Stomach smooth muscle (tissue), 2 donors: ENCODE measurements around the gene ARPC5.

Experiments
- H3K27ac ChIP-seq: one replicate; pipeline ENCODE4 v1.7.0; 2013; ENCODE audit warnings: mild to moderate bottlenecking, low read length, inconsistent platforms
- H3K27me3 ChIP-seq, 2 donors: one replicate each; pipeline ENCODE4 v1.7.0; 2013; ENCODE audit warnings: low read length in 2 of 2; ENCODE audit not compliant: insufficient read depth in 2 of 2, control insufficient read depth in 1 of 2
- H3K36me3 ChIP-seq, 2 donors: one replicate each; pipeline ENCODE4 v1.7.0; 2013; ENCODE audit warnings: low read length in 2 of 2; ENCODE audit not compliant: control insufficient read depth in 2 of 2, insufficient read depth in 2 of 2
- H3K4me1 ChIP-seq: one replicate; pipeline ENCODE4 v1.7.0; 2013; ENCODE audit warnings: low read length; ENCODE audit not compliant: control insufficient read depth, insufficient read depth
- H3K4me3 ChIP-seq, 2 donors: one replicate each; pipeline ENCODE4 v1.7.0; 2013; ENCODE audit warnings: low read length in 2 of 2
- H3K9ac ChIP-seq, 2 donors: one replicate each; pipeline ENCODE4 v1.7.0; 2013; ENCODE audit warnings: low read length in 2 of 2, mild to moderate bottlenecking in 1 of 2
- H3K9me3 ChIP-seq, 2 donors: one replicate each; pipeline ENCODE4 v1.7.0; 2013; ENCODE audit warnings: low read length in 2 of 2; ENCODE audit not compliant: control insufficient read depth in 2 of 2
- donor health status: healthy.
- donor health status: Pancreatic carcinoma.

Gene ARPC5

GRCh38 chr1:183645531-183645930, 9.9 kb upstream of the ARPC5 start:
- no peaks in the 10 kb centered on the region for H3K27me3 ChIP-seq
- no peaks in the 10 kb centered on the region for H3K4me1 ChIP-seq
- H3K9me3 ChIP-seq: no peaks in the 10 kb centered on the region
- no peak overlapping the region for H3K4me3 ChIP-seq
- H3K9ac ChIP-seq: no peak overlapping the region
- H3K36me3 ChIP-seq: no peaks in the 10 kb centered on the region
- H3K27ac ChIP-seq: no peak overlapping the region

GRCh38 chr1:183642166-183642565, 6.6 kb upstream of the ARPC5 start:
- H3K9me3 ChIP-seq: no peaks in the 10 kb centered on the region
- H3K27ac ChIP-seq: no peak overlapping the region
- no peaks in the 10 kb centered on the region for H3K27me3 ChIP-seq
- no peak overlapping the region for H3K9ac ChIP-seq
- H3K4me3 ChIP-seq: no peak overlapping the region
- H3K4me1 ChIP-seq: no peaks in the 10 kb centered on the region
- no peaks in the 10 kb centered on the region for H3K36me3 ChIP-seq

- no peak overlapping the region for H3K27ac ChIP-seq
- no peak overlapping the region for H3K9ac ChIP-seq
- H3K27me3 ChIP-seq: no peaks in the 10 kb centered on the region
- peaks cover 4% of the 10 kb centered on the region for H3K4me1 ChIP-seq
- H3K4me3 ChIP-seq: no peak overlapping the region
- H3K9me3 ChIP-seq: no peaks in the 10 kb centered on the region
- no peaks in the 10 kb centered on the region for H3K36me3 ChIP-seq
These were observed 4.6 kb upstream of the ARPC5 start for GRCh38 chr1:183640193-183640592.

GRCh38 chr1:183638649-183639387, 3.2 kb upstream of the ARPC5 start:
- no peaks in the 10 kb centered on the region for H3K27me3 ChIP-seq
- no peak overlapping the region for H3K4me3 ChIP-seq
- H3K9me3 ChIP-seq: no peaks in the 10 kb centered on the region
- no peaks in the 10 kb centered on the region for H3K36me3 ChIP-seq
- H3K27ac ChIP-seq: no peak overlapping the region
- peaks cover 4% of the 10 kb centered on the region for H3K4me1 ChIP-seq
- H3K9ac ChIP-seq: no peak overlapping the region

GRCh38 chr1:183636783-183637182, 1.2 kb upstream of the ARPC5 start:
- H3K27me3 ChIP-seq: no peaks in the 10 kb centered on the region
- no peaks in the 10 kb centered on the region for H3K36me3 ChIP-seq
- H3K9me3 ChIP-seq: no peaks in the 10 kb centered on the region
- H3K9ac ChIP-seq: no peak overlapping the region
- no peak overlapping the region for H3K27ac ChIP-seq
- H3K4me3 ChIP-seq: no peak overlapping the region
- peaks cover 4% of the 10 kb centered on the region for H3K4me1 ChIP-seq

- H3K36me3 ChIP-seq: no peaks in the 10 kb centered on the region
- H3K27me3 ChIP-seq: no peaks in the 10 kb centered on the region
- peak overlapping the region; percentile 59 to 62 for H3K9ac ChIP-seq
- no peaks in the 10 kb centered on the region for H3K9me3 ChIP-seq
- peaks cover 4% of the 10 kb centered on the region for H3K4me1 ChIP-seq
- no peak overlapping the region for H3K27ac ChIP-seq
- H3K4me3 ChIP-seq: peak overlapping the region; percentile 82 to 89
These were observed 725 bp upstream of the ARPC5 start for GRCh38 chr1:183636334-183636682.

GRCh38 chr1:183635099-183635605, 431 bp downstream of the ARPC5 start:
- peak overlapping the region; percentile 82 to 97 for H3K9ac ChIP-seq
- peak overlapping the region; percentile 77 for H3K27ac ChIP-seq
- H3K9me3 ChIP-seq: no peaks in the 10 kb centered on the region
- peaks cover 6% of the 10 kb centered on the region for H3K4me1 ChIP-seq
- peaks cover 0 to under 1% of the 10 kb centered on the region in 2 donors for H3K36me3 ChIP-seq
- no peaks in the 10 kb centered on the region for H3K27me3 ChIP-seq
- peak overlapping the region; percentile 87 to 89 for H3K4me3 ChIP-seq

- peaks cover 0 to 4% of the 10 kb centered on the region in 2 donors for H3K36me3 ChIP-seq
- peak overlapping the region; percentile 82 to 97 for H3K9ac ChIP-seq
- peaks cover 6% of the 10 kb centered on the region for H3K4me1 ChIP-seq
- H3K27me3 ChIP-seq: no peaks in the 10 kb centered on the region
- H3K9me3 ChIP-seq: no peaks in the 10 kb centered on the region
- peak overlapping the region; percentile 77 for H3K27ac ChIP-seq
- H3K4me3 ChIP-seq: peak overlapping the region; percentile 87 to 89
These were observed 1.0 kb downstream of the ARPC5 start for GRCh38 chr1:183634429-183635065.

GRCh38 chr1:183633676-183634343, 1.8 kb downstream of the ARPC5 start:
- Histone ChIP-seq H3K9ac (peak overlapping the region; percentile 82 to 97), H3K27ac (peak overlapping the region; percentile 77), H3K36me3 (peaks cover 3 to 11% of the 10 kb centered on the region in 2 donors), H3K9me3 (no peaks in the 10 kb centered on the region), H3K4me3 (peak overlapping the region; percentile 87 to 89), H3K27me3 (no peaks in the 10 kb centered on the region), H3K4me1 (peaks cover 6% of the 10 kb centered on the region)

GRCh38 chr1:183632964-183633363, 2.6 kb downstream of the ARPC5 start:
- H3K9me3 ChIP-seq: no peaks in the 10 kb centered on the region
- no peaks in the 10 kb centered on the region for H3K27me3 ChIP-seq
- H3K4me1 ChIP-seq: peaks cover 6% of the 10 kb centered on the region
- H3K9ac ChIP-seq: peak overlapping the region; percentile 82 to 97
- peak overlapping the region; percentile 77 for H3K27ac ChIP-seq
- H3K4me3 ChIP-seq: peak overlapping the region; percentile 87 to 89
- peaks cover 8 to 16% of the 10 kb centered on the region in 2 donors for H3K36me3 ChIP-seq
